PC-9 (cell line): Measurements from ENCODE around the gene ENKD1. TPM values are rescaled to one million over a fixed set of nuclear protein-coding genes. Genes with fewer than 3 reads are reported as not detected.

Source experiments
- BruUV-seq: library from RNA; stranded (reverse); fragments of 400-500 nt; replicated peaks from 2 replicates; lab custom pipeline; 2021; lab: Mats Ljungman, UMichigan
- CTCF ChIA-PET: fragments of 300-600 bp; sonication (Branson Sonifier 250); formaldehyde crosslinking; loops from one replicate; lab custom pipeline; 2022; ENCODE audit warnings: antibody characterized with exemption; lab: Charles Lee
- POLR2A ChIA-PET: fragments of 300-600 bp; sonication (Branson Sonifier 250); formaldehyde crosslinking; loops from one replicate; lab custom pipeline; 2022; ENCODE audit warnings: antibody characterized with exemption; ENCODE audit not compliant: unreplicated experiment; lab: Charles Lee
- DNase-seq, 2 experiments: peaks; one replicate each; pipeline versions ENCODE4 v3.0.0 to v3.0.0-alpha.2; 2015 to 2022; ENCODE audit warnings: mixed read lengths in 1 of 2
- H2AFZ ChIP-seq: fragments of 200-600 bp; sonication (generic); 2 replicates; pipeline ENCODE4 v1.8.1; 2017; ENCODE audit warnings: antibody characterized with exemption
- H3F3A ChIP-seq: fragments of 200-600 bp; sonication (generic); 2 replicates; pipeline ENCODE4 v1.8.1; 2017; ENCODE audit warnings: antibody characterized with exemption, mild to moderate bottlenecking, low read depth; ENCODE audit not compliant: insufficient read depth
- H3K27ac ChIP-seq: fragments of 200-600 bp; sonication (generic); 2 replicates; pipeline ENCODE4 v1.6.1; 2016; ENCODE audit warnings: mixed run types
- H3K27me3 ChIP-seq: fragments of 200-600 bp; sonication (generic); 2 replicates; pipeline ENCODE4 v1.6.1; 2016; ENCODE audit warnings: low read depth, mixed run types; ENCODE audit not compliant: insufficient read depth
- H3K36me3 ChIP-seq: fragments of 200-600 bp; sonication (generic); 2 replicates; pipeline ENCODE4 v1.6.1; 2016; ENCODE audit warnings: low read depth, mixed run types
- H3K4me1 ChIP-seq: fragments of 200-600 bp; sonication (generic); replicated peaks from 2 replicates; pipeline ENCODE4 v1.6.1; 2016; ENCODE audit warnings: mixed run types; ENCODE audit not compliant: insufficient read depth
- H3K4me2 ChIP-seq: fragments of 200-600 bp; sonication (generic); 2 replicates; pipeline ENCODE4 v1.6.1; 2017; ENCODE audit warnings: mixed run types
- H3K4me3 ChIP-seq: fragments of 200-600 bp; sonication (generic); 2 replicates; pipeline ENCODE4 v1.6.1; 2016; ENCODE audit warnings: mixed run types
- H3K79me2 ChIP-seq: fragments of 200-600 bp; sonication (generic); 2 replicates; pipeline ENCODE4 v1.6.1; 2017; ENCODE audit warnings: low read depth, mixed run types
- H3K9me2 ChIP-seq: fragments of 200-600 bp; sonication (generic); 2 replicates; pipeline ENCODE4 v1.8.1; 2017; ENCODE audit warnings: mild to moderate bottlenecking; ENCODE audit not compliant: insufficient read depth
- H3K9me3 ChIP-seq: fragments of 200-600 bp; sonication (generic); 2 replicates; pipeline ENCODE4 v1.8.1; 2016; ENCODE audit warnings: low read depth; ENCODE audit not compliant: insufficient read depth
- H4K20me1 ChIP-seq: fragments of 200-600 bp; sonication (generic); 2 replicates; pipeline ENCODE4 v1.8.1; 2017; ENCODE audit not compliant: insufficient read depth
- EZH2 ChIP-seq: fragments of 200-600 bp; sonication (generic); IDR thresholded peaks from 2 replicates; pipeline ENCODE4 v1.8.0; 2017; ENCODE audit warnings: antibody characterized with exemption, low read depth
- intact Hi-C: fragments of 100-400 bp; cut with micrococcal nuclease; formaldehyde crosslinking; loops from one replicate; pipeline ENCODE4 v1.10.0; 2022; ENCODE audit not compliant: unreplicated experiment
- total RNA-seq: library from RNA; stranded (reverse); gene quantifications from 2 replicates; pipeline ENCODE4 v1.2.3, GENCODE V29; 2021
- TF ChIP-seq, protein P1 (sequence below): fragments of 200-600 bp; sonication (generic); conservative IDR thresholded peaks from 2 replicates; pipeline ENCODE4 v1.6.1; 2017; ENCODE audit warnings: mixed run types, antibody characterized with exemption, mild to moderate bottlenecking, moderate library complexity

The ENKD1 gene
- total RNA-seq, 1 experiment from 2014 or later = 20.8 TPM

GRCh38 chr16:67659675-67660563, 6.6 kb downstream of the ENKD1 start, which contains the start of gene ACD:
Gene ACD (minus strand): TSS chr16:67660260. CDS start chr16:67660220, 40 bp downstream.
- peak within 1 kb of the TSS; percentile 100 for H2AFZ ChIP-seq
- intact Hi-C loops = loop anchor here (2.0 kb wide), 2 partner anchors 97 to 139 kb away; partner anchors contain the start of gene CTCF
- TSS peak; percentile 33 for BruUV-seq

GRCh38 chr16:67658849-67659674, 7.5 kb downstream of the ENKD1 start:
- CTCF ChIA-PET = no interaction called here
- peaks cover 8% of the 10 kb centered on the region for H3K79me2 ChIP-seq
- peaks cover 7% of the 10 kb centered on the region for H3K4me1 ChIP-seq
- no peaks in the 10 kb centered on the region for H4K20me1 ChIP-seq
- peaks cover 9% of the 10 kb centered on the region for H3F3A ChIP-seq
- H3K9me3 ChIP-seq = no peaks in the 10 kb centered on the region
- peak overlapping the region; percentile 97 for H3K4me3 ChIP-seq
- H3K9me2 ChIP-seq = no peaks in the 10 kb centered on the region
- no peak for DNase-seq
- no peaks in the 10 kb centered on the region for H3K36me3 ChIP-seq
- no peak for TF ChIP-seq EZH2
- TF ChIP-seq, protein P1, sequence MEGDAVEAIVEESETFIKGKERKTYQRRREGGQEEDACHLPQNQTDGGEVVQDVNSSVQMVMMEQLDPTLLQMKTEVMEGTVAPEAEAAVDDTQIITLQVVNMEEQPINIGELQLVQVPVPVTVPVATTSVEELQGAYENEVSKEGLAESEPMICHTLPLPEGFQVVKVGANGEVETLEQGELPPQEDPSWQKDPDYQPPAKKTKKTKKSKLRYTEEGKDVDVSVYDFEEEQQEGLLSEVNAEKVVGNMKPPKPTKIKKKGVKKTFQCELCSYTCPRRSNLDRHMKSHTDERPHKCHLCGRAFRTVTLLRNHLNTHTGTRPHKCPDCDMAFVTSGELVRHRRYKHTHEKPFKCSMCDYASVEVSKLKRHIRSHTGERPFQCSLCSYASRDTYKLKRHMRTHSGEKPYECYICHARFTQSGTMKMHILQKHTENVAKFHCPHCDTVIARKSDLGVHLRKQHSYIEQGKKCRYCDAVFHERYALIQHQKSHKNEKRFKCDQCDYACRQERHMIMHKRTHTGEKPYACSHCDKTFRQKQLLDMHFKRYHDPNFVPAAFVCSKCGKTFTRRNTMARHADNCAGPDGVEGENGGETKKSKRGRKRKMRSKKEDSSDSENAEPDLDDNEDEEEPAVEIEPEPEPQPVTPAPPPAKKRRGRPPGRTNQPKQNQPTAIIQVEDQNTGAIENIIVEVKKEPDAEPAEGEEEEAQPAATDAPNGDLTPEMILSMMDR = no peak
- H2AFZ ChIP-seq = peak overlapping the region; percentile 100
- POLR2A ChIA-PET = interaction anchor here (0.5 to 0.6 kb wide), 2 partner anchors 172 to 425 kb away, joined by 6 to 8 read pairs; no protein-coding TSS in a partner anchor
- no TSS peak for BruUV-seq
- peak overlapping the region; percentile 90 for H3K4me2 ChIP-seq
- H3K27ac ChIP-seq = no peak overlapping the region
- 0 out of 2 replicates have a peak, but pooled peaks cover 4% of the 10 kb centered on the region for H3K27me3 ChIP-seq
- intact Hi-C loops = no loop called here

More at GRCh38 chr16:67659675-67660563, 6.6 kb downstream of the ENKD1 start, which contains the start of gene ACD:
- TF ChIP-seq, protein P1 = no peak
- TF ChIP-seq EZH2 = no peak
- peaks cover 7% of the 10 kb centered on the region for H3K4me1 ChIP-seq
- peaks cover 9% of the 10 kb centered on the region for H3F3A ChIP-seq
- DNase-seq = peak; percentile 81 to 91
- no peaks in the 10 kb centered on the region for H3K9me3 ChIP-seq
- H3K4me2 ChIP-seq = peak within 1 kb of the TSS; percentile 90
- no peaks in the 10 kb centered on the region for H3K9me2 ChIP-seq
- H4K20me1 ChIP-seq = no peaks in the 10 kb centered on the region
- no peaks in the 10 kb centered on the region for H3K27me3 ChIP-seq
- ChIA-PET POLR2A (interaction anchor here (0.5 to 0.6 kb wide), 7 partner anchors 9 to 482 kb away, joined by 3 to 14 read pairs (median 3); no protein-coding TSS in a partner anchor), CTCF (interaction anchor here (0.6 to 1.0 kb wide), 4 partner anchors 9 to 339 kb away, joined by 3 to 5 read pairs (median 3); no protein-coding TSS in a partner anchor)
- no peaks in the 10 kb centered on the region for H3K36me3 ChIP-seq
- peaks cover 8% of the 10 kb centered on the region for H3K79me2 ChIP-seq
- H3K27ac ChIP-seq = peak within 1 kb of the TSS; percentile 52
- peak within 1 kb of the TSS; percentile 97 for H3K4me3 ChIP-seq
